T-cell (primary cell): ENCODE measurements around the gene TMPO. TPM values are rescaled to one million over a fixed set of nuclear protein-coding genes. Genes with fewer than 3 reads are reported as not detected.

Experiments
- ATAC-seq, 4 experiments: fragments of 200-7000 bp in 3 of 4; fragments of 150-1000 bp in 1 of 4; cut with Tn5 transposase; replicated peaks in 1 of 4; 1 replicate in 3 of 4; 2 replicates in 1 of 4; pipeline ENCODE4 v1.10.0; 2021; ENCODE audit warnings: moderate library complexity in 3 of 4, mild to moderate bottlenecking in 2 of 4, moderate number of reproducible peaks in 1 of 4
- CTCF ChIA-PET, 2 donors: fragments of 300-600 bp; sonication (Branson Sonifier 250); formaldehyde crosslinking; loops; one replicate each; lab custom pipeline; 2022; ENCODE audit warnings: antibody characterized with exemption in 2 of 2; lab: Charles Lee
- POLR2A ChIA-PET, 2 donors: fragments of 300-600 bp; sonication (Branson Sonifier 250); formaldehyde crosslinking; loops; one replicate each; lab custom pipeline; 2022; ENCODE audit warnings: antibody characterized with exemption in 2 of 2; lab: Charles Lee
- DNase-seq, 35 experiments: peaks; one replicate each; pipeline versions ENCODE4 v3.0.0 to v3.0.0-alpha.2; 2013 to 2023
- H3K27ac ChIP-seq: one replicate; pipeline ENCODE4 v1.5.1; 2013; ENCODE audit warnings: low read length
- H3K27me3 ChIP-seq, 2 experiments: replicated peaks in 1 of 2; 1 replicate in 1 of 2; 2 replicates in 1 of 2; pipeline versions ENCODE4 v1.6.1 to v1.7.0; 2013; ENCODE audit warnings: low read length in 1 of 2, mixed read lengths in 1 of 2; ENCODE audit not compliant: control insufficient read depth in 2 of 2, insufficient read depth in 2 of 2; ENCODE audit errors: extremely low read depth in 1 of 2
- H3K36me3 ChIP-seq, 2 donors: 1 replicate in 1 of 2; 2 replicates in 1 of 2; pipeline versions ENCODE4 v1.6.1 to v1.7.0; 2013; ENCODE audit warnings: low read length in 1 of 2; ENCODE audit not compliant: control insufficient read depth in 2 of 2, insufficient read depth in 1 of 2; ENCODE audit errors: extremely low read depth in 1 of 2
- H3K4me1 ChIP-seq, 2 experiments: 1 replicate in 1 of 2; 2 replicates in 1 of 2; pipeline versions ENCODE4 v1.6.1 to v1.7.0; 2013; ENCODE audit warnings: low read length in 2 of 2, mixed read lengths in 1 of 2; ENCODE audit not compliant: insufficient read depth in 2 of 2, control insufficient read depth in 1 of 2; ENCODE audit errors: extremely low read depth in 1 of 2
- H3K4me3 ChIP-seq, 2 donors: 1 replicate in 1 of 2; 2 replicates in 1 of 2; pipeline versions ENCODE4 v1.5.1 to v1.7.0; 2013; ENCODE audit warnings: mild to moderate bottlenecking in 2 of 2, low read length in 1 of 2, moderate library complexity in 1 of 2; ENCODE audit not compliant: control insufficient read depth in 1 of 2; ENCODE audit errors: extremely low read depth in 1 of 2
- H3K9me3 ChIP-seq: 2 replicates; pipeline ENCODE4 v1.7.0; 2013
- H3K27ac Mint-ChIP-seq, 2 donors: one replicate each; pipeline ENCODE4 v1.8.0; 2020 to 2021; ENCODE audit warnings: mild to moderate bottlenecking in 2 of 2, mixed read lengths in 2 of 2
- H3K27me3 Mint-ChIP-seq, 2 donors: one replicate each; pipeline ENCODE4 v1.8.0; 2021 to 2022; ENCODE audit warnings: mixed read lengths in 2 of 2
- H3K36me3 Mint-ChIP-seq: one replicate; pipeline ENCODE4 v1.8.0; 2021; ENCODE audit warnings: mixed read lengths
- H3K4me1 Mint-ChIP-seq, 3 donors: one replicate each; pipeline ENCODE4 v1.8.0; 2020 to 2022; ENCODE audit warnings: mixed read lengths in 3 of 3, mild to moderate bottlenecking in 1 of 3
- H3K4me3 Mint-ChIP-seq, 3 donors: one replicate each; pipeline ENCODE4 v1.8.0; 2020 to 2022; ENCODE audit warnings: mild to moderate bottlenecking in 3 of 3, mixed read lengths in 3 of 3, moderate library complexity in 3 of 3
- H3K9me3 Mint-ChIP-seq, 3 donors: one replicate each; pipeline ENCODE4 v1.8.0; 2020 to 2022; ENCODE audit warnings: mixed read lengths in 3 of 3
- WGBS: methylation state at CpG from one replicate; pipeline ENCODE4 v1.1.5; 2013; ENCODE audit warnings: missing lambda C conversion rate; ENCODE audit not compliant: insufficient coverage; 5-methylcytosine and 5-hydroxymethylcytosine counted together
- total RNA-seq, 35 experiments: library from RNA in 6 of 35; stranded (reverse) in 6 of 35; fragments of 120-200 nt in 1 of 35; gene quantifications; one replicate each; pipeline versions ENCODE4 v1.2.1 to v1.2.4 and lab custom pipeline; 2013 to 2026

Gene TMPO
- 100 to 1,000 TPM; 101 to 143 (median 129) TPM for total RNA-seq
- total RNA-seq (2013), result 159 TPM
- total RNA-seq (lab: John Stamatoyannopoulos, UW), result 73.7 to 611 (median 212) reads per million in 29 experiments

GRCh38 chr12:98515287-98516110, at the start of gene TMPO:
TSS of gene TMPO (plus strand) at chr12:98515590. CDS start at chr12:98515868, 278 bp downstream.
- Histone ChIP-seq H3K9me3 (no peaks in the 10 kb centered on the region), H3K4me1 (peaks cover 20 to 37% of the 10 kb centered on the region in 2 experiments), H3K27me3 (no peaks in the 10 kb centered on the region), H3K36me3 (no peaks in the 10 kb centered on the region), H3K27ac (peak within 1 kb of the TSS; percentile 98), H3K4me3 (peak within 1 kb of the TSS; percentile 74 to 99)
- under 1% methylated on average over 87 of the region's 88 CpGs for WGBS
- Mint-ChIP-seq H3K36me3 (peaks cover 3% of the 10 kb centered on the region), H3K27me3 (no peaks in the 10 kb centered on the region), H3K27ac (peak within 1 kb of the TSS; percentile 98 to 99), H3K4me3 (peak within 1 kb of the TSS; percentile 97 to 99 (median 99)), H3K9me3 (no peaks in the 10 kb centered on the region), H3K4me1 (peaks cover 45 to 53% (median 50%) of the 10 kb centered on the region in 3 donors)
- ATAC-seq (peak; percentile 84 to 88 (median 86)), DNase-seq (peak; percentile 82 to 98 (median 92))
- CTCF ChIA-PET, result interaction anchor here (0.5 to 5.7 kb wide), 9 partner anchors 7 to 142 kb away, joined by 3 to 87 read pairs (median 4); no protein-coding TSS in a partner anchor
- POLR2A ChIA-PET, result interaction anchor here in 1 of 2 donors (0.7 to 1.0 kb wide), 3 partner anchors 12 to 146 kb away, joined by 3 to 16 read pairs (median 3); no protein-coding TSS in a partner anchor

- ChIA-PET POLR2A (no interaction called here), CTCF (interaction anchor here in 1 of 2 donors (0.5 kb wide), 1 partner anchor 65 kb away, joined by 3 read pairs; no protein-coding TSS in a partner anchor)
- peaks cover 0 to 2% of the 10 kb centered on the region in 2 experiments for H3K27me3 ChIP-seq
- H3K9me3 ChIP-seq, result no peaks in the 10 kb centered on the region
- no peaks in the 10 kb centered on the region for H3K36me3 Mint-ChIP-seq
- no peaks in the 10 kb centered on the region for H3K4me1 Mint-ChIP-seq
- no peaks in the 10 kb centered on the region for H3K9me3 Mint-ChIP-seq
- H3K27ac ChIP-seq, result no peak overlapping the region
- no peak overlapping the region for H3K4me3 ChIP-seq
- DNase-seq, result no peak
- no peak overlapping the region for H3K27ac Mint-ChIP-seq
- H3K4me3 Mint-ChIP-seq, result no peak overlapping the region
- no peaks in the 10 kb centered on the region for H3K4me1 ChIP-seq
- H3K27me3 Mint-ChIP-seq, result peaks cover 4 to 6% of the 10 kb centered on the region in 2 donors
- no peak for ATAC-seq
- H3K36me3 ChIP-seq, result no peaks in the 10 kb centered on the region
- no CpG with 5 or more reads among the region's 2 CpGs for WGBS
Observed at GRCh38 chr12:98465950-98466602, 49.3 kb upstream of the TMPO start.

- DNase-seq (no peak), ATAC-seq (no peak)
- Histone ChIP-seq H3K36me3 (no peaks in the 10 kb centered on the region), H3K27ac (no peak overlapping the region), H3K4me1 (no peaks in the 10 kb centered on the region), H3K4me3 (no peak overlapping the region), H3K27me3 (peaks cover 0 to 2% of the 10 kb centered on the region in 2 experiments), H3K9me3 (no peaks in the 10 kb centered on the region)
- Mint-ChIP-seq H3K27me3 (peaks cover 4 to 8% of the 10 kb centered on the region in 2 donors), H3K9me3 (no peaks in the 10 kb centered on the region), H3K4me3 (no peak overlapping the region), H3K36me3 (no peaks in the 10 kb centered on the region), H3K27ac (no peak overlapping the region), H3K4me1 (no peaks in the 10 kb centered on the region)
- ChIA-PET POLR2A (no interaction called here), CTCF (no interaction called here)
- 60% methylated on average over 1 of the region's 5 CpGs for WGBS
Observed at GRCh38 chr12:98466640-98467400, 48.6 kb upstream of the TMPO start.

GRCh38 chr12:98469109-98469508, 46.3 kb upstream of the TMPO start:
- no peak overlapping the region for H3K4me3 ChIP-seq
- no peaks in the 10 kb centered on the region for H3K9me3 Mint-ChIP-seq
- peaks cover 4 to 11% of the 10 kb centered on the region in 2 donors for H3K27me3 Mint-ChIP-seq
- CTCF ChIA-PET, result no interaction called here
- no peaks in the 10 kb centered on the region for H3K36me3 ChIP-seq
- no peaks in the 10 kb centered on the region for H3K36me3 Mint-ChIP-seq
- 25% methylated on average over 2 of the region's 2 CpGs for WGBS
- H3K4me1 ChIP-seq, result no peaks in the 10 kb centered on the region
- DNase-seq, result no peak
- peaks cover 0 to 5% of the 10 kb centered on the region in 2 experiments for H3K27me3 ChIP-seq
- H3K9me3 ChIP-seq, result no peaks in the 10 kb centered on the region
- POLR2A ChIA-PET, result no interaction called here
- H3K4me1 Mint-ChIP-seq, result no peaks in the 10 kb centered on the region
- H3K27ac ChIP-seq, result no peak overlapping the region
- no peak overlapping the region for H3K4me3 Mint-ChIP-seq
- no peak overlapping the region for H3K27ac Mint-ChIP-seq
- no peak for ATAC-seq

GRCh38 chr12:98470469-98471082, 44.8 kb upstream of the TMPO start:
- 53% methylated on average over 3 of the region's 6 CpGs for WGBS
- Histone ChIP-seq H3K27me3 (peaks cover 0 to 5% of the 10 kb centered on the region in 2 experiments), H3K27ac (no peak overlapping the region), H3K36me3 (no peaks in the 10 kb centered on the region), H3K4me1 (no peaks in the 10 kb centered on the region), H3K9me3 (no peaks in the 10 kb centered on the region), H3K4me3 (no peak overlapping the region)
- Mint-ChIP-seq H3K36me3 (no peaks in the 10 kb centered on the region), H3K4me1 (no peaks in the 10 kb centered on the region), H3K27me3 (peaks cover 4 to 9% of the 10 kb centered on the region in 2 donors), H3K27ac (no peak overlapping the region), H3K4me3 (no peak overlapping the region), H3K9me3 (no peaks in the 10 kb centered on the region)
- DNase-seq (no peak), ATAC-seq (no peak)
- CTCF ChIA-PET, result interaction anchor here in 1 of 2 donors (0.6 kb wide), 1 partner anchor 96 kb away, joined by 8 read pairs; no protein-coding TSS in a partner anchor
- POLR2A ChIA-PET, result no interaction called here
